Gastroesophageal sphincter (tissue), 4 donors: ENCODE measurements around the gene GSK3B. TPM values are rescaled to one million over a fixed set of nuclear protein-coding genes. Genes with fewer than 3 reads are reported as not detected.

ENCODE experiments used
- ATAC-seq: fragments of 150-250 bp; one replicate; pipeline ENCODE4 v1.9.1; 2016; ENCODE audit warnings: mild to moderate bottlenecking, moderate library complexity
- H3K27ac ChIP-seq, 4 donors: fragments of 200-600 bp; sonication (generic) in 3 of 4; 1 replicate in 3 of 4; 2 replicates in 1 of 4; pipeline ENCODE4 v1.5.1; 2016 to 2019
- H3K27me3 ChIP-seq: fragments of 200-600 bp; sonication (generic); one replicate; pipeline ENCODE4 v1.5.1; 2019
- H3K36me3 ChIP-seq, 2 donors: fragments of 200-600 bp; sonication (generic); one replicate each; pipeline ENCODE4 v1.5.1; 2019; ENCODE audit warnings: control low read depth in 1 of 2
- H3K4me1 ChIP-seq, 3 donors: fragments of 200-600 bp; sonication (generic); 1 replicate in 2 of 3; 2 replicates in 1 of 3; pipeline ENCODE4 v1.5.1; 2016 to 2019; ENCODE audit warnings: control low read depth in 2 of 3
- H3K4me3 ChIP-seq, 2 donors: fragments of 200-600 bp; sonication (generic); one replicate each; pipeline ENCODE4 v1.5.1; 2019; ENCODE audit warnings: mild to moderate bottlenecking in 1 of 2, moderate library complexity in 1 of 2
- H3K9me3 ChIP-seq, 3 donors: fragments of 200-600 bp; sonication (generic); one replicate each; pipeline ENCODE4 v1.5.1; 2017 to 2019; ENCODE audit warnings: control low read depth in 2 of 3
- CTCF ChIP-seq, 4 experiments: fragments of 200-600 bp in 2 of 4; fragments of 450-650 bp in 2 of 4; sonication (generic) in 1 of 4; IDR thresholded peaks; one replicate each; pipeline ENCODE4 v1.5.1; 2017 to 2019; ENCODE audit warnings: antibody characterized with exemption in 4 of 4, mild to moderate bottlenecking in 2 of 4, moderate library complexity in 2 of 4
- EP300 ChIP-seq: sonication (generic); formaldehyde crosslinking; IDR thresholded peaks from one replicate; pipeline ENCODE4 v1.6.1; 2017; ENCODE audit warnings: antibody characterized with exemption, mild to moderate bottlenecking
- POLR2A ChIP-seq, 2 donors: fragments of 450-650 bp; IDR thresholded peaks; one replicate each; pipeline ENCODE4 v1.6.1; 2017; ENCODE audit warnings: antibody characterized with exemption in 2 of 2, mild to moderate bottlenecking in 2 of 2, moderate library complexity in 1 of 2
- POLR2AphosphoS5 ChIP-seq: sonication (generic); formaldehyde crosslinking; IDR thresholded peaks from one replicate; pipeline ENCODE4 v1.6.1; 2017; ENCODE audit warnings: antibody characterized with exemption
- whole genome bisulfite sequencing, 2 donors: methylation state at CpG; one replicate each; pipeline ENCODE4 v1.1.5; 2018; ENCODE audit warnings: low coverage in 1 of 2; 5-methylcytosine and 5-hydroxymethylcytosine counted together
- total RNA-seq, 4 donors: library from RNA; depleted of rRNA; stranded (reverse); fragments of >200 nt; gene quantifications; one replicate each; pipeline ENCODE4 v1.1.0, GENCODE V29; 2016

Gene GSK3B
- total RNA-seq, 4 donors from 2014 or later, result 32.7 to 40.6 (median 34.6) TPM

GRCh38 chr3:119859728-119860127 lies 234.5 kb downstream of the GSK3B start:
- H3K4me1 ChIP-seq, result no peaks in the 10 kb centered on the region
- no peak overlapping the region for H3K27ac ChIP-seq
- ATAC-seq, result no peak
- no peaks in the 10 kb centered on the region for H3K9me3 ChIP-seq
- H3K27me3 ChIP-seq, result no peaks in the 10 kb centered on the region
- peaks cover 0 to 53% of the 10 kb centered on the region in 2 donors for H3K36me3 ChIP-seq
- WGBS, 2 donors, result 94 to 100% methylated on average over 2 of the region's 2 CpGs
- no peak for TF ChIP-seq CTCF (IDR thresholded peaks at IDR 0.05)
- no peak for TF ChIP-seq POLR2AphosphoS5
- TF ChIP-seq EP300, result no peak
- TF ChIP-seq POLR2A (IDR thresholded peaks at IDR 0.05), result no peak
- no peak overlapping the region for H3K4me3 ChIP-seq

GRCh38 chr3:119858957-119859356 lies 235.3 kb downstream of the GSK3B start:
- 93% methylated on average over 2 of the region's 2 CpGs; no CpG with 5 or more reads in 1 of the 2 donors for WGBS, 2 donors
- no peaks in the 10 kb centered on the region for H3K4me1 ChIP-seq
- no peak overlapping the region for H3K27ac ChIP-seq
- no peak for ATAC-seq
- no peaks in the 10 kb centered on the region for H3K27me3 ChIP-seq
- TF ChIP-seq EP300 (no peak), CTCF (IDR thresholded peaks at IDR 0.05) (no peak), POLR2A (IDR thresholded peaks at IDR 0.05) (no peak), POLR2AphosphoS5 (no peak)
- peaks cover 0 to 52% of the 10 kb centered on the region in 2 donors for H3K36me3 ChIP-seq
- H3K9me3 ChIP-seq, result no peaks in the 10 kb centered on the region
- no peak overlapping the region for H3K4me3 ChIP-seq

- no peak for ATAC-seq
- H3K9me3 ChIP-seq, result no peaks in the 10 kb centered on the region
Observed at GRCh38 chr3:119856695-119857094, 237.6 kb downstream of the GSK3B start.

GRCh38 chr3:119849126-119849525 lies 245.1 kb downstream of the GSK3B start:
- Histone ChIP-seq H3K27me3 (no peaks in the 10 kb centered on the region), H3K4me1 (no peaks in the 10 kb centered on the region), H3K36me3 (peaks cover 0 to 8% of the 10 kb centered on the region in 2 donors), H3K4me3 (no peak overlapping the region), H3K9me3 (no peaks in the 10 kb centered on the region), H3K27ac (no peak overlapping the region)
- no peak for ATAC-seq
- WGBS, 2 donors, result 58 to 84% methylated on average over 1 to 2 of the region's 2 CpGs
- TF ChIP-seq POLR2AphosphoS5 (no peak), EP300 (no peak), POLR2A (IDR thresholded peaks at IDR 0.05) (no peak), CTCF (IDR thresholded peaks at IDR 0.05) (no peak)

More at GRCh38 chr3:119856695-119857094, 237.6 kb downstream of the GSK3B start:
- Histone ChIP-seq H3K27me3 (no peaks in the 10 kb centered on the region), H3K36me3 (peaks cover 0 to 34% of the 10 kb centered on the region in 2 donors), H3K4me3 (no peak overlapping the region), H3K27ac (no peak overlapping the region), H3K4me1 (no peaks in the 10 kb centered on the region)
- no peak for TF ChIP-seq POLR2A (IDR thresholded peaks at IDR 0.05)
- no peak for TF ChIP-seq CTCF (IDR thresholded peaks at IDR 0.05)
- no peak for TF ChIP-seq EP300
- WGBS, 2 donors, result 90 to 95% methylated on average over 2 to 3 of the region's 3 CpGs

GRCh38 chr3:119841808-119842471 lies 252.3 kb downstream of the GSK3B start:
- ATAC-seq, result no peak
- Histone ChIP-seq H3K27me3 (no peaks in the 10 kb centered on the region), H3K4me1 (peaks cover 0 to 14% (median 3%) of the 10 kb centered on the region in 3 donors), H3K9me3 (no peaks in the 10 kb centered on the region), H3K4me3 (no peak overlapping the region), H3K27ac (no peak overlapping the region), H3K36me3 (peaks cover 0 to 19% of the 10 kb centered on the region in 2 donors)
- 21 to 30% methylated on average over 2 of the region's 2 CpGs for WGBS, 2 donors
- TF ChIP-seq POLR2A (IDR thresholded peaks at IDR 0.05), result no peak
